ENCODE measurements around the gene RAD23B. TPM values are rescaled to one million over a fixed set of nuclear protein-coding genes. Genes with fewer than 3 reads are reported as not detected.
A peak's percentile ranks its signal among the peaks of the same experiment; 100 is the strongest.

Gene RAD23B
- total and polyA plus RNA-seq, 2 of the 13 experiments (the other 11 are each of a cell fraction or from before 2014, with no cell fraction given) = 133 to 156 TPM

DNA sequence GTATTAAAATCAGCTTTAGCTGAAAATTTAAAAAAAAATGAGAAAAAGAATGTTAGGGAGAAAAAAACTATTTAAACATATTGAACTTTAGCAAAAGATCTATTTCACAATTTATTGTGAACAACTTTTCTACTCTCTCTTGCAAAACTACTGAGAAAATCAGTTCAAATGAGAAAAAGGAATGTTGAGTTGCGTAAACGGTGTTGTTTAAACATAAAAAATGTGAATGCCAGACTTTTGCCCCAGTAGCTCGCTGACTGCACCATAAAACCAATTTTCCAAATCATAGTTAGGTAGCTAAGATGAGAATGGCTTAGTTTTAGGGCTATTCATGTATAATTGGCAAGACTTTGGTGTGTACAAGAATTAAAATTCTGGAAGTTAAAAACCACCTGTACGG, 13.4 kb upstream of the RAD23B start (continued):
- TF ChIP-seq, protein P1, sequence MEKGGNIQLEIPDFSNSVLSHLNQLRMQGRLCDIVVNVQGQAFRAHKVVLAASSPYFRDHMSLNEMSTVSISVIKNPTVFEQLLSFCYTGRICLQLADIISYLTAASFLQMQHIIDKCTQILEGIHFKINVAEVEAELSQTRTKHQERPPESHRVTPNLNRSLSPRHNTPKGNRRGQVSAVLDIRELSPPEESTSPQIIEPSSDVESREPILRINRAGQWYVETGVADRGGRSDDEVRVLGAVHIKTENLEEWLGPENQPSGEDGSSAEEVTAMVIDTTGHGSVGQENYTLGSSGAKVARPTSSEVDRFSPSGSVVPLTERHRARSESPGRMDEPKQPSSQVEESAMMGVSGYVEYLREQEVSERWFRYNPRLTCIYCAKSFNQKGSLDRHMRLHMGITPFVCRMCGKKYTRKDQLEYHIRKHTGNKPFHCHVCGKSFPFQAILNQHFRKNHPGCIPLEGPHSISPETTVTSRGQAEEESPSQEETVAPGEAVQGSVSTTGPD (CRISPR knock-in tag; IDR thresholded peaks at IDR 0.05) = no peak
- TF ChIP-seq NR2C2 (CRISPR knock-in tag; IDR thresholded peaks at IDR 0.05; ENCODE audit: borderline replicate concordance) (no peak), NAIF1 (CRISPR knock-in tag; IDR thresholded peaks at IDR 0.05; ENCODE audit: borderline replicate concordance) (no peak), ZNF788 (CRISPR knock-in tag; IDR thresholded peaks at IDR 0.05; ENCODE audit: borderline replicate concordance) (no peak), JUNB (CRISPR knock-in tag; IDR thresholded peaks at IDR 0.05; ENCODE audit: borderline replicate concordance) (no peak), ZBTB8A (CRISPR knock-in tag; IDR thresholded peaks at IDR 0.05; ENCODE audit: borderline replicate concordance, low read depth) (no peak), ZNF816 (CRISPR knock-in tag; IDR thresholded peaks at IDR 0.05; ENCODE audit: borderline replicate concordance) (no peak), MAFF (IDR thresholded peaks at IDR 0.05; ENCODE audit: low read depth, low read length) (no peak), RXRB (CRISPR knock-in tag; IDR thresholded peaks at IDR 0.05; ENCODE audit: borderline replicate concordance) (peak; percentile 80)
- TF ChIP-seq, protein P2, sequence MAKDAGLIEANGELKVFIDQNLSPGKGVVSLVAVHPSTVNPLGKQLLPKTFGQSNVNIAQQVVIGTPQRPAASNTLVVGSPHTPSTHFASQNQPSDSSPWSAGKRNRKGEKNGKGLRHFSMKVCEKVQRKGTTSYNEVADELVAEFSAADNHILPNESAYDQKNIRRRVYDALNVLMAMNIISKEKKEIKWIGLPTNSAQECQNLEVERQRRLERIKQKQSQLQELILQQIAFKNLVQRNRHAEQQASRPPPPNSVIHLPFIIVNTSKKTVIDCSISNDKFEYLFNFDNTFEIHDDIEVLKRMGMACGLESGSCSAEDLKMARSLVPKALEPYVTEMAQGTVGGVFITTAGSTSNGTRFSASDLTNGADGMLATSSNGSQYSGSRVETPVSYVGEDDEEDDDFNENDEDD (CRISPR knock-in tag; IDR thresholded peaks at IDR 0.05; ENCODE audit: borderline replicate concordance) = no peak
- TF ChIP-seq, protein P3, sequence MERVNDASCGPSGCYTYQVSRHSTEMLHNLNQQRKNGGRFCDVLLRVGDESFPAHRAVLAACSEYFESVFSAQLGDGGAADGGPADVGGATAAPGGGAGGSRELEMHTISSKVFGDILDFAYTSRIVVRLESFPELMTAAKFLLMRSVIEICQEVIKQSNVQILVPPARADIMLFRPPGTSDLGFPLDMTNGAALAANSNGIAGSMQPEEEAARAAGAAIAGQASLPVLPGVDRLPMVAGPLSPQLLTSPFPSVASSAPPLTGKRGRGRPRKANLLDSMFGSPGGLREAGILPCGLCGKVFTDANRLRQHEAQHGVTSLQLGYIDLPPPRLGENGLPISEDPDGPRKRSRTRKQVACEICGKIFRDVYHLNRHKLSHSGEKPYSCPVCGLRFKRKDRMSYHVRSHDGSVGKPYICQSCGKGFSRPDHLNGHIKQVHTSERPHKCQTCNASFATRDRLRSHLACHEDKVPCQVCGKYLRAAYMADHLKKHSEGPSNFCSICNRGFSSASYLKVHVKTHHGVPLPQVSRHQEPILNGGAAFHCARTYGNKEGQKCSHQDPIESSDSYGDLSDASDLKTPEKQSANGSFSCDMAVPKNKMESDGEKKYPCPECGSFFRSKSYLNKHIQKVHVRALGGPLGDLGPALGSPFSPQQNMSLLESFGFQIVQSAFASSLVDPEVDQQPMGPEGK (CRISPR knock-in tag; IDR thresholded peaks at IDR 0.05) = no peak
- TF ChIP-seq, protein P4, sequence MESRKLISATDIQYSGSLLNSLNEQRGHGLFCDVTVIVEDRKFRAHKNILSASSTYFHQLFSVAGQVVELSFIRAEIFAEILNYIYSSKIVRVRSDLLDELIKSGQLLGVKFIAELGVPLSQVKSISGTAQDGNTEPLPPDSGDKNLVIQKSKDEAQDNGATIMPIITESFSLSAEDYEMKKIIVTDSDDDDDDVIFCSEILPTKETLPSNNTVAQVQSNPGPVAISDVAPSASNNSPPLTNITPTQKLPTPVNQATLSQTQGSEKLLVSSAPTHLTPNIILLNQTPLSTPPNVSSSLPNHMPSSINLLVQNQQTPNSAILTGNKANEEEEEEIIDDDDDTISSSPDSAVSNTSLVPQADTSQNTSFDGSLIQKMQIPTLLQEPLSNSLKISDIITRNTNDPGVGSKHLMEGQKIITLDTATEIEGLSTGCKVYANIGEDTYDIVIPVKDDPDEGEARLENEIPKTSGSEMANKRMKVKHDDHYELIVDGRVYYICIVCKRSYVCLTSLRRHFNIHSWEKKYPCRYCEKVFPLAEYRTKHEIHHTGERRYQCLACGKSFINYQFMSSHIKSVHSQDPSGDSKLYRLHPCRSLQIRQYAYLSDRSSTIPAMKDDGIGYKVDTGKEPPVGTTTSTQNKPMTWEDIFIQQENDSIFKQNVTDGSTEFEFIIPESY (CRISPR knock-in tag; IDR thresholded peaks at IDR 0.05) = no peak
- TF ChIP-seq, protein P5, sequence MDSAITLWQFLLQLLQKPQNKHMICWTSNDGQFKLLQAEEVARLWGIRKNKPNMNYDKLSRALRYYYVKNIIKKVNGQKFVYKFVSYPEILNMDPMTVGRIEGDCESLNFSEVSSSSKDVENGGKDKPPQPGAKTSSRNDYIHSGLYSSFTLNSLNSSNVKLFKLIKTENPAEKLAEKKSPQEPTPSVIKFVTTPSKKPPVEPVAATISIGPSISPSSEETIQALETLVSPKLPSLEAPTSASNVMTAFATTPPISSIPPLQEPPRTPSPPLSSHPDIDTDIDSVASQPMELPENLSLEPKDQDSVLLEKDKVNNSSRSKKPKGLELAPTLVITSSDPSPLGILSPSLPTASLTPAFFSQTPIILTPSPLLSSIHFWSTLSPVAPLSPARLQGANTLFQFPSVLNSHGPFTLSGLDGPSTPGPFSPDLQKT (CRISPR knock-in tag; IDR thresholded peaks at IDR 0.05; ENCODE audit: borderline replicate concordance) = no peak
- TF ChIP-seq, protein P6, sequence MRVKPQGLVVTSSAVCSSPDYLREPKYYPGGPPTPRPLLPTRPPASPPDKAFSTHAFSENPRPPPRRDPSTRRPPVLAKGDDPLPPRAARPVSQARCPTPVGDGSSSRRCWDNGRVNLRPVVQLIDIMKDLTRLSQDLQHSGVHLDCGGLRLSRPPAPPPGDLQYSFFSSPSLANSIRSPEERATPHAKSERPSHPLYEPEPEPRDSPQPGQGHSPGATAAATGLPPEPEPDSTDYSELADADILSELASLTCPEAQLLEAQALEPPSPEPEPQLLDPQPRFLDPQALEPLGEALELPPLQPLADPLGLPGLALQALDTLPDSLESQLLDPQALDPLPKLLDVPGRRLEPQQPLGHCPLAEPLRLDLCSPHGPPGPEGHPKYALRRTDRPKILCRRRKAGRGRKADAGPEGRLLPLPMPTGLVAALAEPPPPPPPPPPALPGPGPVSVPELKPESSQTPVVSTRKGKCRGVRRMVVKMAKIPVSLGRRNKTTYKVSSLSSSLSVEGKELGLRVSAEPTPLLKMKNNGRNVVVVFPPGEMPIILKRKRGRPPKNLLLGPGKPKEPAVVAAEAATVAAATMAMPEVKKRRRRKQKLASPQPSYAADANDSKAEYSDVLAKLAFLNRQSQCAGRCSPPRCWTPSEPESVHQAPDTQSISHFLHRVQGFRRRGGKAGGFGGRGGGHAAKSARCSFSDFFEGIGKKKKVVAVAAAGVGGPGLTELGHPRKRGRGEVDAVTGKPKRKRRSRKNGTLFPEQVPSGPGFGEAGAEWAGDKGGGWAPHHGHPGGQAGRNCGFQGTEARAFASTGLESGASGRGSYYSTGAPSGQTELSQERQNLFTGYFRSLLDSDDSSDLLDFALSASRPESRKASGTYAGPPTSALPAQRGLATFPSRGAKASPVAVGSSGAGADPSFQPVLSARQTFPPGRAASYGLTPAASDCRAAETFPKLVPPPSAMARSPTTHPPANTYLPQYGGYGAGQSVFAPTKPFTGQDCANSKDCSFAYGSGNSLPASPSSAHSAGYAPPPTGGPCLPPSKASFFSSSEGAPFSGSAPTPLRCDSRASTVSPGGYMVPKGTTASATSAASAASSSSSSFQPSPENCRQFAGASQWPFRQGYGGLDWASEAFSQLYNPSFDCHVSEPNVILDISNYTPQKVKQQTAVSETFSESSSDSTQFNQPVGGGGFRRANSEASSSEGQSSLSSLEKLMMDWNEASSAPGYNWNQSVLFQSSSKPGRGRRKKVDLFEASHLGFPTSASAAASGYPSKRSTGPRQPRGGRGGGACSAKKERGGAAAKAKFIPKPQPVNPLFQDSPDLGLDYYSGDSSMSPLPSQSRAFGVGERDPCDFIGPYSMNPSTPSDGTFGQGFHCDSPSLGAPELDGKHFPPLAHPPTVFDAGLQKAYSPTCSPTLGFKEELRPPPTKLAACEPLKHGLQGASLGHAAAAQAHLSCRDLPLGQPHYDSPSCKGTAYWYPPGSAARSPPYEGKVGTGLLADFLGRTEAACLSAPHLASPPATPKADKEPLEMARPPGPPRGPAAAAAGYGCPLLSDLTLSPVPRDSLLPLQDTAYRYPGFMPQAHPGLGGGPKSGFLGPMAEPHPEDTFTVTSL (CRISPR knock-in tag; IDR thresholded peaks at IDR 0.05; ENCODE audit: borderline replicate concordance) = peak; percentile 80; the same call in 1 of the 2 replicates

Measured in HepG2 (cell line).